HepG2 (cell line): ENCODE data around the gene RASD1. TPM values are rescaled to one million over a fixed set of nuclear protein-coding genes. Genes with fewer than 3 reads are reported as not detected.

Experiments used
- ATAC-seq: fragments of 200-7000 bp; cut with Tn5 transposase; 3 replicates; pipeline ENCODE4 v1.9.1; 2020; ENCODE audit warnings: mild to moderate bottlenecking, moderate library complexity
- BruUV-seq: library from RNA; stranded (reverse); fragments of 400-500 nt; replicated peaks from 2 replicates; lab custom pipeline; 2021; lab: Mats Ljungman, UMichigan
- CTCF ChIA-PET: fragments of 300-600 bp; formaldehyde crosslinking; extraction: SDS; loops from one replicate; lab custom pipeline; 2021; ENCODE audit warnings: low total read pairs, inconsistent platforms, low intra/inter-chr PET ratio; lab: Yijun Ruan, JAX
- POLR2A ChIA-PET: fragments of 350-600 bp; sonication (Branson Sonifier 250); formaldehyde crosslinking; loops from one replicate; lab custom pipeline; 2020; ENCODE audit warnings: antibody characterized with exemption, inconsistent platforms; lab: Yijun Ruan, JAX
- DNase-seq: peaks from one replicate; pipeline ENCODE4 v3.0.0-alpha.2; 2015; ENCODE audit warnings: low spot score
- FAIRE-seq: peaks from 3 replicates; lab custom pipeline; 2011; peaks lifted over from hg19 to GRCh38; lab: Jason Lieb, UNC
- H2AFZ ChIP-seq: one replicate; pipeline ENCODE4 v1.6.1; 2011; ENCODE audit warnings: low read length, inconsistent platforms
- H3K27ac ChIP-seq: fragments of 300-600 bp; 3 replicates; pipeline ENCODE4 v1.8.0; 2011; ENCODE audit warnings: mixed run types, mild to moderate bottlenecking, mixed read lengths, low read length, inconsistent platforms; ENCODE audit not compliant: insufficient read depth; ENCODE audit errors: extremely low read length
- H3K27me3 ChIP-seq, 2 experiments: fragments of 200-600 bp in 1 of 2; 2 replicates in 1 of 2; 3 replicates in 1 of 2; pipeline versions ENCODE4 v1.6.0 to v1.8.0; 2011; ENCODE audit warnings: low read length in 2 of 2, mild to moderate bottlenecking in 2 of 2, moderate library complexity in 2 of 2, inconsistent platforms in 1 of 2; ENCODE audit not compliant: insufficient read depth in 2 of 2, control insufficient read depth in 1 of 2
- H3K36me3 ChIP-seq, 2 experiments: fragments of 200-600 bp in 1 of 2; replicated peaks in 1 of 2; 2 replicates in 1 of 2; 3 replicates in 1 of 2; pipeline versions ENCODE4 v1.5.1 to v1.8.0; 2011; ENCODE audit warnings: low read length in 2 of 2, inconsistent platforms in 1 of 2; ENCODE audit not compliant: insufficient read depth in 2 of 2, control insufficient read depth in 1 of 2
- H3K4me1 ChIP-seq: 2 replicates; pipeline ENCODE4 v1.5.1; 2012; ENCODE audit warnings: low read length, inconsistent platforms; ENCODE audit not compliant: insufficient read depth
- H3K4me2 ChIP-seq: 2 replicates; pipeline ENCODE4 v1.6.0; 2011; ENCODE audit warnings: low read depth, low read length, inconsistent platforms
- H3K4me3 ChIP-seq, 3 experiments: fragments of 200-600 bp in 1 of 3; sonication (generic), shearing (Covaris generic) in 1 of 3; replicated peaks in 1 of 3; 2 replicates each; pipeline ENCODE4 v1.5.1; 2011 to 2016; ENCODE audit warnings: low read length in 3 of 3, inconsistent platforms in 2 of 3, low read depth in 2 of 3, mild to moderate bottlenecking in 2 of 3, control low read depth in 1 of 3, mixed read lengths in 1 of 3; ENCODE audit not compliant: insufficient read depth in 1 of 3
- H3K79me2 ChIP-seq: one replicate; pipeline ENCODE4 v1.6.1; 2011; ENCODE audit warnings: low read length, inconsistent platforms; ENCODE audit not compliant: insufficient read depth
- H3K9ac ChIP-seq: 2 replicates; pipeline ENCODE4 v1.6.0; 2011; ENCODE audit warnings: mild to moderate bottlenecking, low read depth, low read length, inconsistent platforms; ENCODE audit not compliant: insufficient read depth
- H3K9me3 ChIP-seq: 2 replicates; pipeline ENCODE4 v1.5.1; 2012; ENCODE audit warnings: mild to moderate bottlenecking, low read length
- H4K20me1 ChIP-seq: 2 replicates; pipeline ENCODE4 v1.6.0; 2011; ENCODE audit warnings: inconsistent platforms, mild to moderate bottlenecking, low read length, moderate library complexity; ENCODE audit not compliant: insufficient read depth
- AHR ChIP-seq: IDR thresholded peaks from 2 replicates; pipeline ENCODE4 v1.6.1; 2018; ENCODE audit warnings: missing genetic modification reagents, missing compliant biosample characterization
- CBX1 ChIP-seq: IDR thresholded peaks from one replicate; pipeline ENCODE4 v1.6.1; 2016; ENCODE audit warnings: antibody characterized with exemption, low read depth
- CHD2 ChIP-seq: IDR thresholded peaks from 2 replicates; pipeline ENCODE4 v1.6.1; 2011; ENCODE audit warnings: low read depth, low read length, improper control_type of control experiment
- KMT2B ChIP-seq: IDR thresholded peaks from 2 replicates; pipeline ENCODE4 v1.6.1; 2016; ENCODE audit warnings: missing genetic modification reagents, missing compliant biosample characterization
- NBN ChIP-seq: fragments of 450-650 bp; conservative IDR thresholded peaks from 2 replicates; pipeline ENCODE4 v1.6.1; 2017
- NCOA5 ChIP-seq: sonication (generic); formaldehyde crosslinking; IDR thresholded peaks from 2 replicates; pipeline ENCODE4 v1.4.0; 2020; ENCODE audit warnings: missing genetic modification reagents
- ONECUT2 ChIP-seq: sonication (generic); formaldehyde crosslinking; IDR thresholded peaks from 2 replicates; pipeline ENCODE4 v1.4.0; 2020; ENCODE audit warnings: missing genetic modification reagents
- ZNF230 ChIP-seq: sonication (generic); formaldehyde crosslinking; IDR thresholded peaks from 2 replicates; pipeline ENCODE4 v1.4.0; 2020; ENCODE audit warnings: mild to moderate bottlenecking, missing genetic modification reagents
- ZNF468 ChIP-seq: sonication (generic); formaldehyde crosslinking; IDR thresholded peaks from 2 replicates; pipeline ENCODE4 v1.8.0; 2022; ENCODE audit warnings: mild to moderate bottlenecking, moderate library complexity, missing genetic modification reagents
- ZNF550 ChIP-seq: sonication (generic); formaldehyde crosslinking; IDR thresholded peaks from 2 replicates; pipeline ENCODE4 v1.4.0; 2020; ENCODE audit warnings: mild to moderate bottlenecking, missing genetic modification reagents, borderline replicate concordance
- ZNF790 ChIP-seq: sonication (generic); formaldehyde crosslinking; IDR thresholded peaks from 2 replicates; pipeline ENCODE4 v1.8.0; 2022; ENCODE audit warnings: missing genetic modification reagents, mild to moderate bottlenecking, borderline replicate concordance
- WGBS: methylation state at CpG from one replicate; pipeline ENCODE4 v1.1.6; 2017; ENCODE audit warnings: low lambda C conversion rate; 5-methylcytosine and 5-hydroxymethylcytosine counted together
- in situ Hi-C: cut with HindIII; loops from 2 replicates; pipeline ENCODE4 v1.10.0; 2017; ENCODE audit warnings: low pct_unique_long_range_greater_than_20kb; ENCODE audit not compliant: extremely low pct_ligation_motif_present
- intact Hi-C: fragments of 100-400 bp; cut with micrococcal nuclease; formaldehyde crosslinking; loops from one replicate; pipeline ENCODE4 v1.10.0; 2022; ENCODE audit not compliant: unreplicated experiment
- polyA plus RNA-seq, 8 experiments: library from polyadenylated mRNA; depleted of rRNA in 3 of 8; stranded (reverse) in 7 of 8; unstranded in 1 of 8; fragments of >200 nt; fragmentation: Illumina TruSeq in 4 of 8; extraction: Trizol in 4 of 8; gene quantifications; 2 replicates each; pipeline versions ENCODE4 v1.2.1 to v1.2.3, GENCODE V29; 2011 to 2016; ENCODE audit warnings: low read depth in 4 of 8, missing spikeins in 1 of 8, mixed read lengths in 1 of 8; ENCODE audit not compliant: insufficient read depth in 1 of 8
- total RNA-seq, 5 experiments: library from RNA; depleted of rRNA; stranded (reverse); fragments of >200 nt; fragmentation: Illumina TruSeq; extraction: Trizol; gene quantifications; 2 replicates each; pipeline ENCODE4 v1.2.3, GENCODE V29; 2016; ENCODE audit warnings: low read depth in 1 of 5
- TF ChIP-seq, protein P1 (sequence below): sonication (generic); formaldehyde crosslinking; IDR thresholded peaks from 2 replicates; pipeline ENCODE4 v1.4.0; 2020; ENCODE audit warnings: missing genetic modification reagents
- TF ChIP-seq, protein P2 (sequence below): sonication (generic); formaldehyde crosslinking; IDR thresholded peaks from 2 replicates; pipeline ENCODE4 v1.4.0; 2020; ENCODE audit warnings: missing genetic modification reagents, borderline replicate concordance

RASD1 gene
- total and polyA plus RNA-seq, 2 of the 13 experiments (the other 11 are each of a cell fraction or from before 2014, with no cell fraction given): 1.6 to 4.2 TPM

DNA sequence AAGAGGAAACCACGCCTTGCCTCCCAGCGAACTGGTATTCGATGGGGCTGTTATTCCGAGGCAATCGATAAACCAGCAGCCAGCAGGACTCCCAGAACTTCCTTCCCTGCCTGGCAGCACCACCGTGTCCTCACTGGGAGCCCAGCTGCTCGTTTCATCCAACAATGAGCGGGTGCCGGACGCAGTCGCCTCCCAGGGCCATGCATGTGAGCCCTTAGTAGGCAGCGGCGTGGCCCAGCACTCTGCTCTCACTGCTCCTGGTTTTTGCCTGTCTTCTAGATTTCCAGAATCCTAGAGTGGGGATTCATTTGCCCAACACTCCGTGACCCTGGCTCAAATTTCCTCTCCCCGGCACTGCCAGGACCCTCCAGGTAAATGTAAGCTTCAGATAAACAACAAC, 29.1 kb upstream of the RASD1 start:
- intact Hi-C loops: no loop called here
- no peak for ATAC-seq
- no peaks in the 10 kb centered on the region for H3K27me3 ChIP-seq

More for the DNA sequence above, 29.1 kb upstream of the RASD1 start:
- no peaks in the 10 kb centered on the region for H3K9me3 ChIP-seq
- no peak overlapping the region for H3K4me2 ChIP-seq
- H3K9ac ChIP-seq: no peak overlapping the region
- H4K20me1 ChIP-seq: peaks cover 20% of the 10 kb centered on the region; the same call in 1 of the 2 replicates
- no peak overlapping the region for H2AFZ ChIP-seq
- H3K4me3 ChIP-seq: no peak overlapping the region
- ChIA-PET POLR2A (interaction anchor here (0.8 kb wide), 1 partner anchor 29 kb away, joined by 3 read pairs; the partner anchor contains the start of gene RASD1), CTCF (no interaction called here)
- H3K36me3 ChIP-seq: peaks cover 1 to 3% of the 10 kb centered on the region in 2 experiments; a peak in 2 of 5 replicates
- FAIRE-seq (no peak), DNase-seq (no peak)
- no TSS peak for BruUV-seq
- no peak overlapping the region for H3K27ac ChIP-seq
- WGBS: 93% methylated on average over 14 of the region's 15 CpGs
- TF ChIP-seq, protein P1, sequence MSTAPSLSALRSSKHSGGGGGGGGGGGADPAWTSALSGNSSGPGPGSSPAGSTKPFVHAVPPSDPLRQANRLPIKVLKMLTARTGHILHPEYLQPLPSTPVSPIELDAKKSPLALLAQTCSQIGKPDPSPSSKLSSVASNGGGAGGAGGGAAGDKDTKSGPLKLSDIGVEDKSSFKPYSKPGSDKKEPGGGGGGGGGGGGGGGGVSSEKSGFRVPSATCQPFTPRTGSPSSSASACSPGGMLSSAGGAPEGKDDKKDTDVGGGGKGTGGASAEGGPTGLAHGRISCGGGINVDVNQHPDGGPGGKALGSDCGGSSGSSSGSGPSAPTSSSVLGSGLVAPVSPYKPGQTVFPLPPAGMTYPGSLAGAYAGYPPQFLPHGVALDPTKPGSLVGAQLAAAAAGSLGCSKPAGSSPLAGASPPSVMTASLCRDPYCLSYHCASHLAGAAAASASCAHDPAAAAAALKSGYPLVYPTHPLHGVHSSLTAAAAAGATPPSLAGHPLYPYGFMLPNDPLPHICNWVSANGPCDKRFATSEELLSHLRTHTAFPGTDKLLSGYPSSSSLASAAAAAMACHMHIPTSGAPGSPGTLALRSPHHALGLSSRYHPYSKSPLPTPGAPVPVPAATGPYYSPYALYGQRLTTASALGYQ: no peak
- TF ChIP-seq ZNF230 (CRISPR knock-in tag) (no peak), ZNF468 (CRISPR knock-in tag) (no peak), AHR (CRISPR knock-in tag) (no peak), NCOA5 (CRISPR knock-in tag) (no peak), KMT2B (CRISPR knock-in tag) (no peak), CHD2 (no peak), ZNF790 (no peak), NBN (no peak), CBX1 (no peak), ZNF550 (CRISPR knock-in tag) (no peak), ONECUT2 (CRISPR knock-in tag) (no peak)
- TF ChIP-seq, protein P2, sequence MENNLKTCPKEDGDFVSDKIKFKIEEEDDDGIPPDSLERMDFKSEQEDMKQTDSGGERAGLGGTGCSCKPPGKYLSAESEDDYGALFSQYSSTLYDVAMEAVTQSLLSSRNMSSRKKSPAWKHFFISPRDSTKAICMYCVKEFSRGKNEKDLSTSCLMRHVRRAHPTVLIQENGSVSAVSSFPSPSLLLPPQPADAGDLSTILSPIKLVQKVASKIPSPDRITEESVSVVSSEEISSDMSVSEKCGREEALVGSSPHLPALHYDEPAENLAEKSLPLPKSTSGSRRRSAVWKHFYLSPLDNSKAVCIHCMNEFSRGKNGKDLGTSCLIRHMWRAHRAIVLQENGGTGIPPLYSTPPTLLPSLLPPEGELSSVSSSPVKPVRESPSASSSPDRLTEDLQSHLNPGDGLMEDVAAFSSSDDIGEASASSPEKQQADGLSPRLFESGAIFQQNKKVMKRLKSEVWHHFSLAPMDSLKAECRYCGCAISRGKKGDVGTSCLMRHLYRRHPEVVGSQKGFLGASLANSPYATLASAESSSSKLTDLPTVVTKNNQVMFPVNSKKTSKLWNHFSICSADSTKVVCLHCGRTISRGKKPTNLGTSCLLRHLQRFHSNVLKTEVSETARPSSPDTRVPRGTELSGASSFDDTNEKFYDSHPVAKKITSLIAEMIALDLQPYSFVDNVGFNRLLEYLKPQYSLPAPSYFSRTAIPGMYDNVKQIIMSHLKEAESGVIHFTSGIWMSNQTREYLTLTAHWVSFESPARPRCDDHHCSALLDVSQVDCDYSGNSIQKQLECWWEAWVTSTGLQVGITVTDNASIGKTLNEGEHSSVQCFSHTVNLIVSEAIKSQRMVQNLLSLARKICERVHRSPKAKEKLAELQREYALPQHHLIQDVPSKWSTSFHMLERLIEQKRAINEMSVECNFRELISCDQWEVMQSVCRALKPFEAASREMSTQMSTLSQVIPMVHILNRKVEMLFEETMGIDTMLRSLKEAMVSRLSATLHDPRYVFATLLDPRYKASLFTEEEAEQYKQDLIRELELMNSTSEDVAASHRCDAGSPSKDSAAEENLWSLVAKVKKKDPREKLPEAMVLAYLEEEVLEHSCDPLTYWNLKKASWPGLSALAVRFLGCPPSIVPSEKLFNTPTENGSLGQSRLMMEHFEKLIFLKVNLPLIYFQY (CRISPR knock-in tag): no peak
- peaks cover 18% of the 10 kb centered on the region for H3K4me1 ChIP-seq
- no peaks in the 10 kb centered on the region for H3K79me2 ChIP-seq
- in situ Hi-C loops: no loop called here
